ENCODE measurements around the gene CINP.

DNA sequence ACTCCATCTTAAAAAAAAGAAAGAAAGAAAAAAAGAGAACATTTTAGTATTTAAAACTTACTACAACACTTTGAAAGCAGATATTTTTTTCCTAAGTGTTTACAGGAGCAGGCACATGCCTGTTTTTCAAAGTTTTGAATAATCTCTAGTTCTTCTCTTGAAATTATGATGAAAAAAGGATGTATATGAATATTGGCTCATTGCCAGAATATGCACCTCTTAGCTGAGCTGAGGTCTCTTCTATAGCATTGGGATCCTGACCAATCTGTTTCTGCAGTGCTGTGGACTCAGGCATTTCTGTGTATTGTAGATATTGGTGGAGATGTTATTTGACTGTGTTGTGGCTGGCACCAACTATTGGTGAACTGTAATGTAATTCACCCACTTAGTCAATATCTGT is 15.0 kb upstream of the CINP start:
- no peak for TF ChIP-seq CTCF (CRISPR knock-in tag; IDR thresholded peaks at IDR 0.05)
- TF ChIP-seq ZSCAN30 (CRISPR knock-in tag; IDR thresholded peaks at IDR 0.05), result no peak
- TF ChIP-seq, protein P1, sequence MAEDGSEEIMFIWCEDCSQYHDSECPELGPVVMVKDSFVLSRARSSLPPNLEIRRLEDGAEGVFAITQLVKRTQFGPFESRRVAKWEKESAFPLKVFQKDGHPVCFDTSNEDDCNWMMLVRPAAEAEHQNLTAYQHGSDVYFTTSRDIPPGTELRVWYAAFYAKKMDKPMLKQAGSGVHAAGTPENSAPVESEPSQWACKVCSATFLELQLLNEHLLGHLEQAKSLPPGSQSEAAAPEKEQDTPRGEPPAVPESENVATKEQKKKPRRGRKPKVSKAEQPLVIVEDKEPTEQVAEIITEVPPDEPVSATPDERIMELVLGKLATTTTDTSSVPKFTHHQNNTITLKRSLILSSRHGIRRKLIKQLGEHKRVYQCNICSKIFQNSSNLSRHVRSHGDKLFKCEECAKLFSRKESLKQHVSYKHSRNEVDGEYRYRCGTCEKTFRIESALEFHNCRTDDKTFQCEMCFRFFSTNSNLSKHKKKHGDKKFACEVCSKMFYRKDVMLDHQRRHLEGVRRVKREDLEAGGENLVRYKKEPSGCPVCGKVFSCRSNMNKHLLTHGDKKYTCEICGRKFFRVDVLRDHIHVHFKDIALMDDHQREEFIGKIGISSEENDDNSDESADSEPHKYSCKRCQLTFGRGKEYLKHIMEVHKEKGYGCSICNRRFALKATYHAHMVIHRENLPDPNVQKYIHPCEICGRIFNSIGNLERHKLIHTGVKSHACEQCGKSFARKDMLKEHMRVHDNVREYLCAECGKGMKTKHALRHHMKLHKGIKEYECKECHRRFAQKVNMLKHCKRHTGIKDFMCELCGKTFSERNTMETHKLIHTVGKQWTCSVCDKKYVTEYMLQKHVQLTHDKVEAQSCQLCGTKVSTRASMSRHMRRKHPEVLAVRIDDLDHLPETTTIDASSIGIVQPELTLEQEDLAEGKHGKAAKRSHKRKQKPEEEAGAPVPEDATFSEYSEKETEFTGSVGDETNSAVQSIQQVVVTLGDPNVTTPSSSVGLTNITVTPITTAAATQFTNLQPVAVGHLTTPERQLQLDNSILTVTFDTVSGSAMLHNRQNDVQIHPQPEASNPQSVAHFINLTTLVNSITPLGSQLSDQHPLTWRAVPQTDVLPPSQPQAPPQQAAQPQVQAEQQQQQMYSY (CRISPR knock-in tag; IDR thresholded peaks at IDR 0.05), result no peak
- no peak for TF ChIP-seq JUN (CRISPR knock-in tag; IDR thresholded peaks at IDR 0.05)
- no peak for TF ChIP-seq ZBTB46 (CRISPR knock-in tag; IDR thresholded peaks at IDR 0.05; ENCODE audit: borderline replicate concordance)
